ENCODE data around the gene SLC41A1. TPM values are rescaled to one million over a fixed set of nuclear protein-coding genes. Genes with fewer than 3 reads are reported as not detected.
A peak's percentile ranks its signal among the peaks of the same experiment; 100 is the strongest.

SLC41A1 gene
- total and polyA plus RNA-seq, 9 of the 15 experiments (the other 6 are each of a cell fraction or from before 2014, with no cell fraction given): 4.1 to 29.3 (median 11.4) TPM

- intact Hi-C loops (cut with micrococcal nuclease): loop anchor here (5.0 kb wide), 1 partner anchor 95 kb away; no protein-coding TSS in a partner anchor
- peaks cover 19% of the 10 kb centered on the region; the same call in 1 of the 2 replicates for H4K20me1 ChIP-seq (replicated peaks; ENCODE audit: control insufficient read depth, insufficient read depth, low read length)
- peak overlapping the region; percentile 94 for H3K4me2 ChIP-seq (ENCODE audit: insufficient read depth, low read length)
- ChIA-PET POLR2A (interaction anchor here (0.6 to 2.7 kb wide), 9 partner anchors 8 to 165 kb away, joined by 3 to 15 read pairs (median 3); no protein-coding TSS in a partner anchor), CTCF (ENCODE audit: low intra/inter-chr PET ratio) (interaction anchor here (0.6 to 0.8 kb wide), 2 partner anchors 20 to 295 kb away, joined by 3 to 4 read pairs; no protein-coding TSS in a partner anchor)
- H2AFZ ChIP-seq (ENCODE audit: low read depth, low read length): peak overlapping the region; percentile 94
- no peak for FAIRE-seq
- peak overlapping the region; percentile 85 for H3K4me3 ChIP-seq
- H3K36me3 ChIP-seq (ENCODE audit: control insufficient read depth, insufficient read depth, low read length): peaks cover 18% of the 10 kb centered on the region; the same call in 2 of the 3 replicates
- WGBS (ENCODE audit: insufficient coverage, low coverage, missing lambda C conversion rate): 1% methylated on average over 10 of the region's 16 CpGs
- H3K9me3 ChIP-seq (replicated peaks; ENCODE audit: control insufficient read depth, insufficient read depth, low read depth, low read length): no peaks in the 10 kb centered on the region
- in situ Hi-C loops (cut with MboI): no loop called here
- H3K4me1 ChIP-seq (replicated peaks in 1 of 2; ENCODE audit: control insufficient read depth in 2 of 2, insufficient read depth in 2 of 2, low read length in 2 of 2): peaks cover 32 to 41% of the 10 kb centered on the region in 2 experiments; a peak in 4 of 5 replicates
- TSS peak; percentile 40 for BruUV-seq (replicated peaks)
- peak; percentile 46 for ATAC-seq
- peak overlapping the region; percentile 60 to 93 for H3K9ac ChIP-seq (ENCODE audit: insufficient read depth in 1 of 2, low read depth in 2 of 2, low read length in 2 of 2)
- no peaks in the 10 kb centered on the region for H3K27me3 ChIP-seq (ENCODE audit: control insufficient read depth in 2 of 2, insufficient read depth in 2 of 2, low read length in 2 of 2)
- DNase-seq (ENCODE audit: extremely low read depth in 1 of 4, low spot score in 3 of 4): peak in 3 of 4 experiments; percentile 49 to 62 (median 56)
- H3K79me2 ChIP-seq (ENCODE audit: control insufficient read depth, insufficient read depth, low read length): peaks cover 40% of the 10 kb centered on the region
- no peaks in the 10 kb centered on the region for H3K9me1 ChIP-seq (ENCODE audit: control insufficient read depth, insufficient read depth, low read length)
- peak overlapping the region; percentile 60 for H3K27ac ChIP-seq (ENCODE audit: extremely low read depth, low read depth, low read length)
- TF ChIP-seq KDM4B (IDR thresholded peaks at IDR 0.05; ENCODE audit: borderline replicate concordance in 2 of 2, low read depth in 1 of 2): no peak
- TF ChIP-seq ARID4B (CRISPR knock-in tag; IDR thresholded peaks at IDR 0.05): 0 out of 2 replicates have a peak, but pooled peaks have one; percentile 2
- TF ChIP-seq MEF2A (IDR thresholded peaks at IDR 0.05; ENCODE audit: control insufficient read depth, low read depth, low read length): no peak
- TF ChIP-seq E2F6 (IDR thresholded peaks at IDR 0.05; ENCODE audit: borderline replicate concordance in 1 of 2, extremely low read depth in 1 of 2, insufficient read depth in 1 of 2, insufficient read length in 1 of 2, low read depth in 1 of 2, low read length in 1 of 2, poor library complexity in 1 of 2, severe bottlenecking in 1 of 2): peak in 1 of 2 experiments; percentile 53
- TF ChIP-seq ZNF436 (CRISPR knock-in tag; IDR thresholded peaks at IDR 0.05): no peak
- no peak for TF ChIP-seq HMG20A (CRISPR knock-in tag; conservative IDR thresholded peaks at IDR 0.05)
- TF ChIP-seq RBBP5 (IDR thresholded peaks at IDR 0.05; ENCODE audit: borderline replicate concordance, insufficient read depth, low read length, poor library complexity, severe bottlenecking): peak; percentile 27
- TF ChIP-seq EGR1 (conservative IDR thresholded peaks at IDR 0.05): peak; percentile 23; the same call in 1 of the 2 replicates
- no peak for TF ChIP-seq MBD1 (CRISPR knock-in tag; IDR thresholded peaks at IDR 0.05)
- no peak for TF ChIP-seq SNRNP70 (optimal IDR thresholded peaks at IDR 0.05; ENCODE audit: low read depth, low read length)
- TF ChIP-seq ZNF644 (tag; IDR thresholded peaks at IDR 0.05; ENCODE audit: low read depth): 0 out of 2 replicates have a peak, but pooled peaks have one; percentile 15
- 0 out of 2 replicates have a peak, but pooled peaks have one; percentile 27 for TF ChIP-seq ZNF133 (CRISPR knock-in tag; IDR thresholded peaks at IDR 0.05)
Measured at GRCh38 chr1:205812271-205812877, 624 bp downstream of the SLC41A1 start.

Data from K562 (cell line).